ENCODE results near the gene DHRSX. TPM values are rescaled to one million over a fixed set of nuclear protein-coding genes. Genes with fewer than 3 reads are reported as not detected.

The DHRSX gene
- total and polyA plus RNA-seq, 10 of the 15 experiments (the other 5 are each of a cell fraction or from before 2014, with no cell fraction given): 1.7 to 39.5 (median 16.5) TPM

- TF ChIP-seq ZNF687 (IDR thresholded peaks at IDR 0.05) (no peak), CBX5 (IDR thresholded peaks at IDR 0.05; ENCODE audit: low read depth) (no peak), PRDM15 (CRISPR knock-in tag; IDR thresholded peaks at IDR 0.05) (no peak), CBX3 (IDR thresholded peaks at IDR 0.05; ENCODE audit: borderline replicate concordance, low read depth) (no peak), CHD4 (IDR thresholded peaks at IDR 0.05) (no peak), SUPT20H (IDR thresholded peaks at IDR 0.05; ENCODE audit: borderline replicate concordance, control insufficient read depth, low read depth, low read length) (no peak)
Observed at GRCh38 chrX:2391869-2392606, 108.7 kb downstream of the DHRSX start (continued).
